HepG2 (cell line): Measurements from ENCODE around the gene PNPLA3. TPM values are rescaled to one million over a fixed set of nuclear protein-coding genes. Genes with fewer than 3 reads are reported as not detected.

Experiments used
- ATAC-seq: fragments of 200-7000 bp; cut with Tn5 transposase; 3 replicates; pipeline ENCODE4 v1.9.1; 2020; ENCODE audit warnings: mild to moderate bottlenecking, moderate library complexity
- BruUV-seq: library from RNA; stranded (reverse); fragments of 400-500 nt; replicated peaks from 2 replicates; lab custom pipeline; 2021; lab: Mats Ljungman, UMichigan
- CTCF ChIA-PET: fragments of 300-600 bp; formaldehyde crosslinking; extraction: SDS; loops from one replicate; lab custom pipeline; 2021; ENCODE audit warnings: low total read pairs, inconsistent platforms, low intra/inter-chr PET ratio; lab: Yijun Ruan, JAX
- POLR2A ChIA-PET: fragments of 350-600 bp; sonication (Branson Sonifier 250); formaldehyde crosslinking; loops from one replicate; lab custom pipeline; 2020; ENCODE audit warnings: antibody characterized with exemption, inconsistent platforms; lab: Yijun Ruan, JAX
- DNase-seq: peaks from one replicate; pipeline ENCODE4 v3.0.0-alpha.2; 2015; ENCODE audit warnings: low spot score
- FAIRE-seq: peaks from 3 replicates; lab custom pipeline; 2011; peaks lifted over from hg19 to GRCh38; lab: Jason Lieb, UNC
- H2AFZ ChIP-seq: one replicate; pipeline ENCODE4 v1.6.1; 2011; ENCODE audit warnings: low read length, inconsistent platforms
- H3K27ac ChIP-seq: fragments of 300-600 bp; 3 replicates; pipeline ENCODE4 v1.8.0; 2011; ENCODE audit warnings: mixed run types, mild to moderate bottlenecking, mixed read lengths, low read length, inconsistent platforms; ENCODE audit not compliant: insufficient read depth; ENCODE audit errors: extremely low read length
- H3K27me3 ChIP-seq, 2 experiments: fragments of 200-600 bp in 1 of 2; 2 replicates in 1 of 2; 3 replicates in 1 of 2; pipeline versions ENCODE4 v1.6.0 to v1.8.0; 2011; ENCODE audit warnings: low read length in 2 of 2, mild to moderate bottlenecking in 2 of 2, moderate library complexity in 2 of 2, inconsistent platforms in 1 of 2; ENCODE audit not compliant: insufficient read depth in 2 of 2, control insufficient read depth in 1 of 2
- H3K36me3 ChIP-seq, 2 experiments: fragments of 200-600 bp in 1 of 2; replicated peaks in 1 of 2; 2 replicates in 1 of 2; 3 replicates in 1 of 2; pipeline versions ENCODE4 v1.5.1 to v1.8.0; 2011; ENCODE audit warnings: low read length in 2 of 2, inconsistent platforms in 1 of 2; ENCODE audit not compliant: insufficient read depth in 2 of 2, control insufficient read depth in 1 of 2
- H3K4me1 ChIP-seq: 2 replicates; pipeline ENCODE4 v1.5.1; 2012; ENCODE audit warnings: low read length, inconsistent platforms; ENCODE audit not compliant: insufficient read depth
- H3K4me2 ChIP-seq: 2 replicates; pipeline ENCODE4 v1.6.0; 2011; ENCODE audit warnings: low read depth, low read length, inconsistent platforms
- H3K4me3 ChIP-seq, 3 experiments: fragments of 200-600 bp in 1 of 3; sonication (generic), shearing (Covaris generic) in 1 of 3; replicated peaks in 1 of 3; 2 replicates each; pipeline ENCODE4 v1.5.1; 2011 to 2016; ENCODE audit warnings: low read length in 3 of 3, inconsistent platforms in 2 of 3, low read depth in 2 of 3, mild to moderate bottlenecking in 2 of 3, control low read depth in 1 of 3, mixed read lengths in 1 of 3; ENCODE audit not compliant: insufficient read depth in 1 of 3
- H3K79me2 ChIP-seq: one replicate; pipeline ENCODE4 v1.6.1; 2011; ENCODE audit warnings: low read length, inconsistent platforms; ENCODE audit not compliant: insufficient read depth
- H3K9ac ChIP-seq: 2 replicates; pipeline ENCODE4 v1.6.0; 2011; ENCODE audit warnings: mild to moderate bottlenecking, low read depth, low read length, inconsistent platforms; ENCODE audit not compliant: insufficient read depth
- H3K9me3 ChIP-seq: 2 replicates; pipeline ENCODE4 v1.5.1; 2012; ENCODE audit warnings: mild to moderate bottlenecking, low read length
- H4K20me1 ChIP-seq: 2 replicates; pipeline ENCODE4 v1.6.0; 2011; ENCODE audit warnings: inconsistent platforms, mild to moderate bottlenecking, low read length, moderate library complexity; ENCODE audit not compliant: insufficient read depth
- ATF1 ChIP-seq: IDR thresholded peaks from 2 replicates; pipeline ENCODE4 v1.6.1; 2016; ENCODE audit warnings: mild to moderate bottlenecking, control low read depth
- DMAP1 ChIP-seq: IDR thresholded peaks from 2 replicates; pipeline ENCODE4 v1.6.1; 2016
- HDAC6 ChIP-seq: fragments of 200-600 bp; sonication (generic); IDR thresholded peaks from 2 replicates; pipeline ENCODE4 v1.7.0; 2017; ENCODE audit warnings: mild to moderate bottlenecking, antibody characterized with exemption, low read length, low read depth
- KDM4B ChIP-seq: sonication (generic); formaldehyde crosslinking; IDR thresholded peaks from 2 replicates; pipeline ENCODE4 v1.4.0; 2020; ENCODE audit warnings: missing genetic modification reagents
- NR2F1 ChIP-seq, 2 experiments: fragments of 450-650 bp in 1 of 2; formaldehyde crosslinking in 1 of 2; IDR thresholded peaks; 2 replicates each; pipeline versions ENCODE4 v1.5.0 to v1.6.1; 2016 to 2020; ENCODE audit warnings: mild to moderate bottlenecking in 1 of 2, missing compliant biosample characterization in 1 of 2, missing genetic modification reagents in 1 of 2, moderate library complexity in 1 of 2
- PAF1 ChIP-seq: IDR thresholded peaks from 2 replicates; pipeline ENCODE4 v1.6.1; 2016; ENCODE audit warnings: missing genetic modification reagents, missing compliant biosample characterization
- PCBP1 ChIP-seq: fragments of 200-400 bp; formaldehyde crosslinking; IDR thresholded peaks from 2 replicates; pipeline ENCODE4 v1.6.1; 2017; ENCODE audit warnings: mild to moderate bottlenecking, low read depth, low read length, borderline replicate concordance
- PHB2 ChIP-seq: fragments of 450-650 bp; IDR thresholded peaks from 2 replicates; pipeline ENCODE4 v1.6.1; 2018; ENCODE audit not compliant: partially characterized antibody
- PITX1 ChIP-seq: sonication (generic); formaldehyde crosslinking; IDR thresholded peaks from 2 replicates; pipeline ENCODE4 v1.5.1; 2020; ENCODE audit warnings: mild to moderate bottlenecking, missing genetic modification reagents
- SETDB1 ChIP-seq: sonication (generic); formaldehyde crosslinking; IDR thresholded peaks from 2 replicates; pipeline ENCODE4 v1.5.1; 2020; ENCODE audit warnings: missing genetic modification reagents, mild to moderate bottlenecking, borderline replicate concordance
- SPEN ChIP-seq: sonication (generic); formaldehyde crosslinking; IDR thresholded peaks from 2 replicates; pipeline ENCODE4 v1.5.1; 2020; ENCODE audit warnings: low read depth, mild to moderate bottlenecking, missing genetic modification reagents
- STAG1 ChIP-seq: sonication (generic); formaldehyde crosslinking; IDR thresholded peaks from 2 replicates; pipeline ENCODE4 v1.4.0; 2020; ENCODE audit warnings: missing genetic modification reagents
- TCF12 ChIP-seq, 2 experiments: fragments of 450-650 bp in 1 of 2; sonication (generic) in 1 of 2; formaldehyde crosslinking in 1 of 2; IDR thresholded peaks; 2 replicates each; pipeline versions ENCODE4 v1.6.1 to v1.8.0; 2017 to 2022; ENCODE audit warnings: antibody characterized with exemption in 1 of 2, mild to moderate bottlenecking in 1 of 2, missing genetic modification reagents in 1 of 2, moderate library complexity in 1 of 2
- ZNF24 ChIP-seq: fragments of 450-650 bp; IDR thresholded peaks from 2 replicates; pipeline ENCODE4 v1.6.1; 2017; ENCODE audit warnings: antibody characterized with exemption, mild to moderate bottlenecking
- ZNF510 ChIP-seq: sonication (generic); formaldehyde crosslinking; IDR thresholded peaks from 2 replicates; pipeline ENCODE4 v1.4.0; 2020; ENCODE audit warnings: low read depth, mild to moderate bottlenecking, missing genetic modification reagents
- ZNF83 ChIP-seq: sonication (generic); formaldehyde crosslinking; IDR thresholded peaks from 2 replicates; pipeline ENCODE4 v1.4.0; 2020; ENCODE audit warnings: missing genetic modification reagents, mild to moderate bottlenecking, borderline replicate concordance
- WGBS: methylation state at CpG from one replicate; pipeline ENCODE4 v1.1.6; 2017; ENCODE audit warnings: low lambda C conversion rate; 5-methylcytosine and 5-hydroxymethylcytosine counted together
- in situ Hi-C: cut with HindIII; loops from 2 replicates; pipeline ENCODE4 v1.10.0; 2017; ENCODE audit warnings: low pct_unique_long_range_greater_than_20kb; ENCODE audit not compliant: extremely low pct_ligation_motif_present
- intact Hi-C: fragments of 100-400 bp; cut with micrococcal nuclease; formaldehyde crosslinking; loops from one replicate; pipeline ENCODE4 v1.10.0; 2022; ENCODE audit not compliant: unreplicated experiment
- polyA plus RNA-seq, 8 experiments: library from polyadenylated mRNA; depleted of rRNA in 3 of 8; stranded (reverse) in 7 of 8; unstranded in 1 of 8; fragments of >200 nt; fragmentation: Illumina TruSeq in 4 of 8; extraction: Trizol in 4 of 8; gene quantifications; 2 replicates each; pipeline versions ENCODE4 v1.2.1 to v1.2.3, GENCODE V29; 2011 to 2016; ENCODE audit warnings: low read depth in 4 of 8, missing spikeins in 1 of 8, mixed read lengths in 1 of 8; ENCODE audit not compliant: insufficient read depth in 1 of 8
- total RNA-seq, 5 experiments: library from RNA; depleted of rRNA; stranded (reverse); fragments of >200 nt; fragmentation: Illumina TruSeq; extraction: Trizol; gene quantifications; 2 replicates each; pipeline ENCODE4 v1.2.3, GENCODE V29; 2016; ENCODE audit warnings: low read depth in 1 of 5

Gene PNPLA3
- total and polyA plus RNA-seq, 2 of the 13 experiments (the other 11 are each of a cell fraction or from before 2014, with no cell fraction given): 16.9 to 19.8 TPM

- BruUV-seq: no TSS peak
- no peaks in the 10 kb centered on the region for H3K36me3 ChIP-seq
- intact Hi-C loops (no loop called here), in situ Hi-C loops (loop anchor here (25.0 kb wide), 1 partner anchor 752 kb away; no protein-coding TSS in a partner anchor)
- H3K9me3 ChIP-seq: no peaks in the 10 kb centered on the region
- no peaks in the 10 kb centered on the region for H4K20me1 ChIP-seq
- H3K4me1 ChIP-seq: no peaks in the 10 kb centered on the region
- H3K9ac ChIP-seq: no peak overlapping the region
- no peak overlapping the region for H2AFZ ChIP-seq
- no peak for ATAC-seq
- H3K27ac ChIP-seq: no peak overlapping the region
- peaks cover 0 to 3% of the 10 kb centered on the region in 2 experiments; a peak in 2 of 5 replicates for H3K27me3 ChIP-seq
- no peak for FAIRE-seq
- ChIA-PET POLR2A (interaction anchor here (0.6 kb wide), 1 partner anchor 140 kb away, joined by 3 read pairs; no protein-coding TSS in a partner anchor), CTCF (interaction anchor here (1.1 kb wide), 1 partner anchor 61 kb away, joined by 4 read pairs; no protein-coding TSS in a partner anchor)
- no peak for DNase-seq
- 27% methylated on average over 7 of the region's 7 CpGs for WGBS
- no peak overlapping the region for H3K4me2 ChIP-seq
- no peak overlapping the region for H3K4me3 ChIP-seq
- H3K79me2 ChIP-seq: no peaks in the 10 kb centered on the region
- TF ChIP-seq PHB2 (no peak), PCBP1 (0 out of 2 replicates have a peak, but pooled peaks have one; percentile 8), ZNF83 (no peak), SPEN (CRISPR knock-in tag) (no peak)
Observed at GRCh38 chr22:43885319-43885671, 38.3 kb upstream of the PNPLA3 start.

DNA sequence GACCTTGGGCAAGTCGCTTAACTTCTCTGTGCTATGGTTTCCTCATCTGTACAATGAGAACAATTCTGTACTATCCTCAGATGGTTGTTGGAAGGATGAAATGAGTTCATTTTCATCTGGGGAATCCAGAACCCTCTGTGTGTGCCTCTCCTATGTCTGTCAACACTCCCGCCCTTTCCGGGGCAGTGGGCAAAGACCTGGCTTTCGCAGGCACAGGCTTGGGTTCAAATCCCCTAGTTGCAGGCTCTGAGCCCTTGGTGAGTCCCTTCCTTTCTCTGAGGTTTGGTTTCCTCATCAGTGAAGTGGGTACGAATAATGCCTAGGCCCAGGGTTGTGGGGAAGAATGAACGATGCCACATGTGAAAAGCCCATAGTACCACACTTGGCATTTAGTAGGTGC, 37.8 kb upstream of the PNPLA3 start:
- DNase-seq (no peak), FAIRE-seq (no peak)
- Histone ChIP-seq H3K4me3 (no peak overlapping the region), H3K9ac (no peak overlapping the region), H3K27me3 (peaks cover 0 to 5% of the 10 kb centered on the region in 2 experiments; a peak in 2 of 5 replicates), H2AFZ (no peak overlapping the region), H3K27ac (no peak overlapping the region), H3K4me1 (no peaks in the 10 kb centered on the region)
- CTCF ChIA-PET: no interaction called here
- in situ Hi-C loops: loop anchor here (25.0 kb wide), 1 partner anchor 752 kb away; no protein-coding TSS in a partner anchor
- WGBS: 53% methylated on average over 6 of the region's 6 CpGs
- BruUV-seq: no TSS peak
- TF ChIP-seq KDM4B (CRISPR knock-in tag) (no peak), STAG1 (CRISPR knock-in tag) (no peak), ZNF510 (no peak), DMAP1 (no peak), TCF12 (IDR thresholded peaks at IDR 0.05) (no peak), TCF12 (CRISPR knock-in tag; IDR thresholded peaks at IDR 0.05) (no peak), PAF1 (CRISPR knock-in tag) (no peak), SETDB1 (CRISPR knock-in tag) (no peak), ATF1 (CRISPR knock-in tag) (no peak), NR2F1 (CRISPR knock-in tag; IDR thresholded peaks at IDR 0.05) (no peak), HDAC6 (no peak), PITX1 (CRISPR knock-in tag) (no peak), ZNF24 (no peak)
- TF ChIP-seq, all 625 proteins: peak for 0
- Histone ChIP-seq H3K79me2 (no peaks in the 10 kb centered on the region), H3K4me2 (no peak overlapping the region), H4K20me1 (no peaks in the 10 kb centered on the region), H3K9me3 (no peaks in the 10 kb centered on the region), H3K36me3 (no peaks in the 10 kb centered on the region)
- ATAC-seq: no peak
- POLR2A ChIA-PET: interaction anchor here (0.6 kb wide), 1 partner anchor 140 kb away, joined by 3 read pairs; no protein-coding TSS in a partner anchor
- intact Hi-C loops: no loop called here
